SK-N-DZ (cell line): ENCODE data around the gene PPP2R3A.
A peak's percentile ranks its signal among the peaks of the same experiment; 100 is the strongest.

Experiments
- DNase-seq: peaks from one replicate; pipeline ENCODE4 v3.0.0-alpha.2; 2015; ENCODE audit warnings: low spot score

Gene PPP2R3A

GRCh38 chr3:136021803-136022202, 56.3 kb downstream of the PPP2R3A start:
- DNase-seq: no peak

- DNase-seq: no peak
Measured at GRCh38 chr3:136022529-136023263, 57.2 kb downstream of the PPP2R3A start.

- no peak for DNase-seq
Measured at GRCh38 chr3:136023264-136023978, 57.9 kb downstream of the PPP2R3A start.

DNA sequence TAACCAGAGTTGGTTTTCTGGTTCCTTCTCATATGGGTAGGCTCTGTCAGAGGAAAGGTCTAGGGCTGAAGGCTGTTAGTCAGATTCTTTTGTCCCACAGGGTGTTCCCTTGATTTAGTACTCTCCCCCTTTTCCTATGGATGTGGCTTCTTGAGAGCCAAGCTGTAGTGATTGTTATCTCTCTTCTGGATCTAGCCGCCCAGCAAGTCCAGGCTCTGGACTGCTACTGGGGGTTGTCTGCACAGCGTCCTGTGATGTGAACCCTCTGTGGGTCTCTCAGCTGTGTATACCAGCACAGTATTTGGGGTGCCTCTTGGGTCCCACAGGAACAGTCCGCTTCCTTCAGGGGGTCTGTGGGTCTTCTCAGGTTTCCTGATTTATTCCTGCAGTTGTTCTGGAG, 70.8 kb downstream of the PPP2R3A start:
- peak; percentile 25 for DNase-seq

GRCh38 chr3:136038668-136039067, 73.1 kb downstream of the PPP2R3A start:
- no peak for DNase-seq

DNA sequence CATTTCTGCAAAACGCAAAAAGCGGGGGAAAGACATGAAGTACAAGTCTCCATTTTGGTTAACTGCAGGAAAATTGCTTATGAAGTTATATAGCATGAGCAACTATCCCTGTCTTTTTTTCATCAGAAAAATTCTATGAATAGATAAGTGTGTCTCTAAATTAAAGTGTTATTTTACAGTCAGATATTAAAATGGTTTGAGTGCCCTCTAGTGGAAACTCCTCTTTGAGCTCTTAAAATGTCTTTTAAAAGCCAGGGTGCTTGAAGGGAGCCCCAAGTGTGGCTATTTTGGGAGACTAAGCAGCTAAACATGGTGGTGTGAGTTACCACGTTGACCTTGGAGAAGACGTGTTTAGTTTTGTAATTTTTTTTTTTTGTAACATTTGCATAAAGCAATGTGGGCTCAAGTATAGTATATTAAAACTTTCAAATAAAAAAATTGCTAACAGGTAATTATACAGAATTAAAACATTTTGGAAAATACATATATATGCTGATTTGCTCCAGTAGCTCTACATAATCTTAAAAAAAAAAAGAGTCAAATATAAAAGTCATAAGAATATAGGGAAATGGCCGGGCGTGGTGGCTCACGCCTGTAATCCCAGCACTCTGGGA, 77.2 kb downstream of the PPP2R3A start:
- peak; percentile 48 for DNase-seq

GRCh38 chr3:136044980-136045745, 79.6 kb downstream of the PPP2R3A start:
- no peak for DNase-seq

- no peak for DNase-seq
Measured at GRCh38 chr3:136048068-136048467, 82.5 kb downstream of the PPP2R3A start.

DNA sequence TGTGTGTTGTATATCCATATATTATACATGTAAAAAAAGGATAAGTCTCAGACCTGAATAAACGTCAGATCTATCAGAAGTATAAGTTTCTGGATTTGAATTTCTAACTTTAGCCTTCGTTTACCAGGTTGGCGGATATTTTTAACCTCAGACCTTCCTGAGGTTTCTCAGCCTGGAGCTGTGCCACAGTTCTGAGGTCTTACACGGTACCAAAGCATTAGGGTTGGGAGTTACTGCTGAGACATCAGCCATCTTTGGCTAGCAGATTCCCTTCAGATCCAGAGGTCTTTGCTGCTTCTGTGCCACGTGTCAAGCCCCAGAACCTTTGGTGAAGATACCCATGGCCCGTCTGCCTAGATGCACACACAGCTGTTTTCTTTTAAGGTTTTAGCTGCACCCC, 84.7 kb downstream of the PPP2R3A start:
- no peak for DNase-seq

DNA sequence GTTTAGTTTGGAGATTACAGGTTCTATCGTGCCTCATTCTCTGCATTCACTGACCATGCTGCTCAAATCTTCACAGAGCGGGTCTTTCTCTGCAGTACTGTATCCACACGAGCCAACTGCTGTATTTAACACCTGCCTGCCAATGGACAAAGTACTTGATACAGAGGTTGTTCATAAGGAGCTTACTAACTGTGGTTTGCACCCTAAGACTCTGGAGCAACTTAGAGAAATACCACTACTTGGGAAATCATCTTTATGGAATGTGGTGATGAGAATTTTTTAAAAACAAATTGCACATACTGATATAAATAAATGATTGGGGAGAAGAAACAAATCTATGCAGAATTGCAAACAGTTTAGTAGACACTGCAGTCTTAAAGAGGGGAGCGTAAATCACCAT, 90.0 kb downstream of the PPP2R3A start:
- no peak for DNase-seq

DNA sequence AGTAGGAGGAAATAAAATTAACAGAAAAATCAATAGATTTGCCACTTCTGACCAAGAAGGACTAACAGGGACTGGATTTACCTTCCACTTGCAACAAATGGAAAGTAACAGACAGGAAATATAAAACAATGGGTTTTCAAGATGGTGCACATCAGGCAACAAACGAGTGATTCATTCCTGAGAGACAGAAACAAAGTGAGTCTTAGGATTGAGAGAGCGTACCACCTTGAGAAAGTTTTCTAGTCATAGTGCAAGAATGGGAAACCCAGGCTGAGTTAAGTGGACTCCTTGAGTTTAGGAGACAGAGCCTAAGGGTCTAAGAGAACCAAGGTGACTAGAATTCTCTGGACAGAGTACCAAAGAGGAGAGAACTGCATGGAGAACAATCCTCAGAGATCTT, 101.7 kb downstream of the PPP2R3A start:
- no peak for DNase-seq

- no peak for DNase-seq
Measured at GRCh38 chr3:136068708-136069107, 103.2 kb downstream of the PPP2R3A start.

- no peak for DNase-seq
Measured at GRCh38 chr3:136069933-136070332, 104.4 kb downstream of the PPP2R3A start.

DNA sequence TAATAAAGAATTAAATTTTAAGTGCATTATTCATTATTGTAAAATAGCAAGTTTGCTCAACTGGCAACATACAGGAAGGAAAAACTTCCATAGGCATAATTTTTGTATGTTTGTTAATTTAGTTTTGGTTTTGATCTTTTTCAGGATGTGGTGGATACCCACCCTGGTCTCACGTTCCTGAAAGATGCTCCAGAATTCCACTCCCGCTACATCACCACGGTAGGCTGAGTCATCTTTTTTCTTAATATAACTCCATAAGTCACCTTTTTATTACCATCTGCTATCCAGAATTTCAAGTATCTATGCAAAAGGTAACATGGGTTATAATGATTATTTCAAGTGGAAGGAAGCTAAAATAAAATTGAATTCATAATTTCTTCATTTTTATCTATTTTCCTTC, 104.8 kb downstream of the PPP2R3A start:
- DNase-seq: no peak

DNA sequence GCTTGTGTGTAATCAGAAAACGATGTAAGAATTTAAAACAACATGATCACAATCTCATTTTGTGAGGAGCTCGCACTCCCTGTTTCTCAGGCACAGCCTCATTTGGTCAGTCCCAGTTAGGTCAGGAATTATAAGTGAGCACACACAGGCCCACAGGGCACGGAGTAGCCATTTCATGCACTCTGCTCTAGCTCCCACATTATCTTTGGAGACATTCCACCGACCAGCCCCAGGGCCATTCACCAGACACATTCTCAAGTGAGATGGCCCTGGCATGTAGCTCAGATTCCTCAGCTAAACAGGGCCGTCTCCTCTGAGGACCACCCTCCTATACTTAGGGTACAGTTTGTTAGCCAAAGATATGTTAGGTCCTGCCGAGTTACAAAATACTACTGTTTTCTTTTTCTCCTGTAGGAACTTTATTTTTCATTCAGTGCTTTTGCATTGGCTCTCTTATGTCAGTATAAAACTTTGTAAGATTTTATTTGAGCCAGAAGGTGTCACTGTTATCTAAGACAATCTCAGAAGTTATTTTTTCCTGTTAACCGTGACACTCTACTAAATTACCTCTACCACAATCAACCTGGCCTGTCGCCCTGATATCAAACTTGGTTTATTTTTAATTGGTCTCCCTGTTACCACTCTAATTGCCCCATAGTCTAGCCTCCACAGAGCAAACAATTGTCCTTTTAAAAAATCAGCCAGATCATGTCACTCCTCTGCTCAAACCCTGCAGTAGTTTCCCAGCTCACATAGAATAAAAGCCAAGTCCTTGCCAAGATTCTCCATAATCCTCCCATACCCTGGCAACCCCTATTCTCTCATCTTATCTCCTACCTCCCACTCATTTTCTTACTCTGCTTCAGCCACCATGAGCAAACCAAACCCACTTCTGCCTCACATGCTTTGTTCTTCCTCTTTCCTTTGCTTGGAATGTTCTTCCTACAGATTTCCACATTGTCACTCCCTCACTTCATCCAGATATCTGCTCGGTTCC, 105.7 kb downstream of the PPP2R3A start:
- DNase-seq: no peak

GRCh38 chr3:136074546-136075170, 109.1 kb downstream of the PPP2R3A start:
- no peak for DNase-seq

- DNase-seq: peak; percentile 75
Measured at GRCh38 chr3:136075218-136075808, 109.8 kb downstream of the PPP2R3A start.

DNA sequence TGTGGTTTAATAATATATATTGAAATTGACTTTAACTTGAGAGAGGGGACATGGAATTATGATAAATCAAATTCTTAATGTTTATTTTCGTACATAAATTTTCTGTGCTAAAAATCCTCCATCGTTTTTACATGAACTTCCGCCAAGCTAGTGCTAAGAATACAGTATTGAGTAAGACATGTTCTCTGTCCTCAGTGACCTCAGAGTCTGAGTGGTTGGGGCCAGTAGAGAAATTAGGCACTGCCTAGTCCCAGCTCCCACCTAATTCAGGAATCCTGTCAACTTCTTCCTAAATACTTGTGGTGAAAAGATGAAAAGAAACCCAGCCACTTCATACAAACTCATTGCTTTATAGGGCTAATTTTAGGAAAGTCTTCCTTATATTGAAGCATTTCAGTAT, 110.3 kb downstream of the PPP2R3A start:
- no peak for DNase-seq

- DNase-seq: no peak
Measured at GRCh38 chr3:136078421-136079364, 113.2 kb downstream of the PPP2R3A start.
